ENCODE data around the gene TXNDC5.

Gene TXNDC5

DNA sequence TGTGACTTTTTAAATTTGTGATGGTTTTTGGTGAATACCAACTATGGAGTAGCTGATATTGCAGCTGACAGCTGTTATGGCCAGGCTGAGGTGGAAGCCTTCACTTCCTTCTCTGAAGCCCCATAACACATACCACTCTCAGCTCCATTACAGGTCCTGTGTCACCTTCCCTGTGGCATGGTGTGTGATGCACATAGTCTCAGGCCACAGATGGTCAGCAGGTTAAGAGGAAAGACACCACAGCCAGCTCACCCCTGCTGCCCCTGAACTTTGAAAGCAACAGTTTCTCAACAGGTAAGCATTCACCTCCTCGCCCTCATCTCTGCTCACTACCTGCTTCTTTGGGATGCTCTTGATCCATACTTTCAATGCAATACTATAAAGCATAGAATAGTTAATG, 7.7 kb downstream of the TXNDC5 start:
- no peak overlapping the region for H3K9ac ChIP-seq (ENCODE audit: low read length)
- no peak for TF ChIP-seq EZH2 (IDR thresholded peaks at IDR 0.05; ENCODE audit: borderline replicate concordance, low read length)
- TF ChIP-seq, protein P1, sequence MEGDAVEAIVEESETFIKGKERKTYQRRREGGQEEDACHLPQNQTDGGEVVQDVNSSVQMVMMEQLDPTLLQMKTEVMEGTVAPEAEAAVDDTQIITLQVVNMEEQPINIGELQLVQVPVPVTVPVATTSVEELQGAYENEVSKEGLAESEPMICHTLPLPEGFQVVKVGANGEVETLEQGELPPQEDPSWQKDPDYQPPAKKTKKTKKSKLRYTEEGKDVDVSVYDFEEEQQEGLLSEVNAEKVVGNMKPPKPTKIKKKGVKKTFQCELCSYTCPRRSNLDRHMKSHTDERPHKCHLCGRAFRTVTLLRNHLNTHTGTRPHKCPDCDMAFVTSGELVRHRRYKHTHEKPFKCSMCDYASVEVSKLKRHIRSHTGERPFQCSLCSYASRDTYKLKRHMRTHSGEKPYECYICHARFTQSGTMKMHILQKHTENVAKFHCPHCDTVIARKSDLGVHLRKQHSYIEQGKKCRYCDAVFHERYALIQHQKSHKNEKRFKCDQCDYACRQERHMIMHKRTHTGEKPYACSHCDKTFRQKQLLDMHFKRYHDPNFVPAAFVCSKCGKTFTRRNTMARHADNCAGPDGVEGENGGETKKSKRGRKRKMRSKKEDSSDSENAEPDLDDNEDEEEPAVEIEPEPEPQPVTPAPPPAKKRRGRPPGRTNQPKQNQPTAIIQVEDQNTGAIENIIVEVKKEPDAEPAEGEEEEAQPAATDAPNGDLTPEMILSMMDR (IDR thresholded peaks at IDR 0.05; ENCODE audit: low read length), result no peak
- H3K27ac ChIP-seq (ENCODE audit: low read depth, low read length, poor library complexity, severe bottlenecking), result no peak overlapping the region
- H3K9me3 ChIP-seq (ENCODE audit: low read length), result no peaks in the 10 kb centered on the region
- H3F3A ChIP-seq (ENCODE audit: insufficient read depth, low read length), result no peaks in the 10 kb centered on the region
- H3K36me3 ChIP-seq (ENCODE audit: insufficient read depth, low read length), result peaks cover 70% of the 10 kb centered on the region
- H4K20me1 ChIP-seq (ENCODE audit: insufficient read depth, low read length), result no peaks in the 10 kb centered on the region
- no peak overlapping the region for H3K4me3 ChIP-seq (ENCODE audit: low read depth, low read length, poor library complexity, severe bottlenecking)
- H3K4me2 ChIP-seq (ENCODE audit: low read length), result no peak overlapping the region
- peaks cover 5% of the 10 kb centered on the region; the same call in 1 of the 2 replicates for H3K79me2 ChIP-seq (ENCODE audit: insufficient read depth, low read length)
- H3K27me3 ChIP-seq (ENCODE audit: insufficient read depth, low read length), result no peaks in the 10 kb centered on the region
- no peaks in the 10 kb centered on the region for H3K9me2 ChIP-seq (ENCODE audit: low read depth, low read length)
- no peak overlapping the region for H2AFZ ChIP-seq (ENCODE audit: low read length)
- peaks cover 15% of the 10 kb centered on the region for H3K4me1 ChIP-seq (ENCODE audit: insufficient read depth, low read length, severe bottlenecking)

DNA sequence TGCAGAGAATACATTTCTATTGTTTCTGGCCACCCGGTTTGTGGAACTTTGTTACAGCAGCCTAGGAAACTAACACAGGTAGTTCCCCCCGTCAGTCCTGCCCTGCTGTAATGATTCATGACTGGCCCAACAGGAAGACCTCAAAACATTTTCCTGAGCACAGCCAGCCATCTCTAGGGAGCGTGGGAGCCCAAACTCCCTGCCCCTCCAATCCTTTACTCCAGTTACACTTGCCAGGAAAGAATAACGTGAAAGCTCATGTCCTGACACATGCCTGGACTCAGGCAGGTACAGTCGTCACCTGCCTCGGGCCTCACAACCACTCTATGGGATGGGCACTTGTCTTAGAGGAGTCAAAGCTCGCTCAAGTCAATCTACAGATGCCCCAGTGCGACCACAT, 8.4 kb downstream of the TXNDC5 start:
- Histone ChIP-seq H3K4me3 (ENCODE audit: low read depth, low read length, poor library complexity, severe bottlenecking) (no peak overlapping the region), H4K20me1 (ENCODE audit: insufficient read depth, low read length) (no peaks in the 10 kb centered on the region), H3K4me1 (ENCODE audit: insufficient read depth, low read length, severe bottlenecking) (peaks cover 19% of the 10 kb centered on the region), H3K9me2 (ENCODE audit: low read depth, low read length) (no peaks in the 10 kb centered on the region), H3K9ac (ENCODE audit: low read length) (no peak overlapping the region), H2AFZ (ENCODE audit: low read length) (no peak overlapping the region), H3K36me3 (ENCODE audit: insufficient read depth, low read length) (peaks cover 77% of the 10 kb centered on the region), H3F3A (ENCODE audit: insufficient read depth, low read length) (no peaks in the 10 kb centered on the region), H3K27me3 (ENCODE audit: insufficient read depth, low read length) (no peaks in the 10 kb centered on the region), H3K9me3 (ENCODE audit: low read length) (no peaks in the 10 kb centered on the region), H3K79me2 (ENCODE audit: insufficient read depth, low read length) (peaks cover 5% of the 10 kb centered on the region; the same call in 1 of the 2 replicates), H3K27ac (ENCODE audit: low read depth, low read length, poor library complexity, severe bottlenecking) (no peak overlapping the region), H3K4me2 (ENCODE audit: low read length) (no peak overlapping the region)
- no peak for TF ChIP-seq EZH2 (IDR thresholded peaks at IDR 0.05; ENCODE audit: borderline replicate concordance, low read length)
- TF ChIP-seq, protein P1 (IDR thresholded peaks at IDR 0.05; ENCODE audit: low read length), result no peak

DNA sequence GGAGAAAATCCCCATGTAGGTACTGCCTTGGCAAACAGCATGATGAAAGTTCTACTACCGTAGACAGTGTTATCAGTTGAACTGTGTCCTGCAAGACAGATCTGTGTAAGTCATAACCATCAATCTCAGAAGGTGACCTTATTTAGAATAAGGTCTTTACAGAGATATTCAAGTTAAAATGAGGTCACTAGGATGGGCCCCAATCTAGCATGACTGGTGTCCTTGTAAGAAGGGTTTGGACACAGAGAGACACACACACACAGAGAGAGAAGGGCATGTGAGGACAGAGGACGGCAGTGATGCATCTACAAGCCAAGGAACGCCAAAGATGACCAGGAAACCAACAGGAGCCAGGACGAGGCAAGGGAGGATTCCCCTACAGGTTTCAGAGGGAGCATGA, 8.8 kb downstream of the TXNDC5 start:
- no peaks in the 10 kb centered on the region for H4K20me1 ChIP-seq (ENCODE audit: insufficient read depth, low read length)
- H2AFZ ChIP-seq (ENCODE audit: low read length), result no peak overlapping the region
- H3K79me2 ChIP-seq (ENCODE audit: insufficient read depth, low read length), result peaks cover 4% of the 10 kb centered on the region; the same call in 1 of the 2 replicates
- no peak overlapping the region for H3K4me3 ChIP-seq (ENCODE audit: low read depth, low read length, poor library complexity, severe bottlenecking)
- H3K4me1 ChIP-seq (ENCODE audit: insufficient read depth, low read length, severe bottlenecking), result peaks cover 19% of the 10 kb centered on the region
- H3F3A ChIP-seq (ENCODE audit: insufficient read depth, low read length), result no peaks in the 10 kb centered on the region
- H3K27ac ChIP-seq (ENCODE audit: low read depth, low read length, poor library complexity, severe bottlenecking), result no peak overlapping the region
- no peak overlapping the region for H3K4me2 ChIP-seq (ENCODE audit: low read length)
- H3K36me3 ChIP-seq (ENCODE audit: insufficient read depth, low read length), result peaks cover 81% of the 10 kb centered on the region
- H3K27me3 ChIP-seq (ENCODE audit: insufficient read depth, low read length), result no peaks in the 10 kb centered on the region
- no peak overlapping the region for H3K9ac ChIP-seq (ENCODE audit: low read length)
- H3K9me2 ChIP-seq (ENCODE audit: low read depth, low read length), result no peaks in the 10 kb centered on the region
- TF ChIP-seq, protein P1 (IDR thresholded peaks at IDR 0.05; ENCODE audit: low read length), result no peak
- TF ChIP-seq EZH2 (IDR thresholded peaks at IDR 0.05; ENCODE audit: borderline replicate concordance, low read length), result no peak
- H3K9me3 ChIP-seq (ENCODE audit: low read length), result no peaks in the 10 kb centered on the region

All from OCI-LY1 (cell line).